ENCODE data around the gene EMILIN3. TPM values are rescaled to one million over a fixed set of nuclear protein-coding genes. Genes with fewer than 3 reads are reported as not detected.

Gene EMILIN3
- total and polyA plus RNA-seq, 2 donors (not counting 3 experiments of a cell fraction or from before 2014, with no cell fraction given), result 0.15 TPM; not detected in 1

- Histone ChIP-seq H3K27ac (ENCODE audit: insufficient read depth, low read depth, low read length) (no peak overlapping the region), H3K4me2 (ENCODE audit: insufficient read depth, low read length) (no peak overlapping the region), H3K9me3 (replicated peaks; ENCODE audit: control insufficient read depth, insufficient read depth, low read length) (no peaks in the 10 kb centered on the region), H2AFZ (ENCODE audit: low read depth, low read length) (no peak overlapping the region), H4K20me1 (replicated peaks; ENCODE audit: control insufficient read depth, extremely low read depth, insufficient read depth, low read length) (no peaks in the 10 kb centered on the region), H3K9ac (replicated peaks; ENCODE audit: extremely low read depth, insufficient read depth, low read length) (no peak overlapping the region), H3K79me2 (ENCODE audit: control insufficient read depth, insufficient read depth, low read length) (no peaks in the 10 kb centered on the region), H3K9me1 (replicated peaks; ENCODE audit: control insufficient read depth, extremely low read depth, insufficient read depth, low read length) (no peaks in the 10 kb centered on the region), H3K4me1 (ENCODE audit: control insufficient read depth, extremely low read depth, insufficient read depth, low read length) (peaks cover 26% of the 10 kb centered on the region), H3K4me3 (replicated peaks in 1 of 3; ENCODE audit: insufficient read depth in 1 of 3, low read depth in 1 of 3, low read length in 3 of 3) (no peak overlapping the region), H3K27me3 (ENCODE audit: control insufficient read depth in 2 of 2, insufficient read depth in 2 of 2, low read length in 2 of 2) (no peaks in the 10 kb centered on the region), H3K36me3 (ENCODE audit: control insufficient read depth in 2 of 2, extremely low read depth in 1 of 2, insufficient read depth in 2 of 2, low read length in 2 of 2) (no peaks in the 10 kb centered on the region)
- dilution Hi-C loops (cut with MboI; ENCODE audit: extremely low pct_ligation_motif_present, low sequenced_read_pairs), result no loop called here
- ChIA-PET POLR2A (no interaction called here), CTCF (interaction anchor here (1.5 to 3.5 kb wide), 3 partner anchors 9 to 99 kb away, joined by 3 to 26 read pairs (median 7); partner anchors contain the start of gene LPIN3)
- no TSS peak for BruUV-seq (replicated peaks)
- intact Hi-C loops (cut with micrococcal nuclease), result no loop called here
- FAIRE-seq (peak; percentile 26), DNase-seq (ENCODE audit: low read depth, low spot score) (no peak)
- TF ChIP-seq EZH2 (IDR thresholded peaks at IDR 0.05; ENCODE audit: borderline replicate concordance, low read depth, low read length, severe bottlenecking) (no peak), POLR2AphosphoS5 (IDR thresholded peaks at IDR 0.05; ENCODE audit: insufficient read depth, low read depth, low read length) (no peak), GATA2 (IDR thresholded peaks at IDR 0.05; ENCODE audit: insufficient read depth, insufficient read length, low read depth, low read length) (no peak), MYC (IDR thresholded peaks at IDR 0.05; ENCODE audit: low read depth, low read length) (no peak), JUN (IDR thresholded peaks at IDR 0.05; ENCODE audit: borderline replicate concordance, insufficient read depth, insufficient read length, low read depth) (no peak), CTCF (IDR thresholded peaks at IDR 0.05; ENCODE audit: extremely low read depth in 1 of 2, insufficient read depth in 1 of 2, low read depth in 1 of 2, low read length in 2 of 2) (no peak), MAX (IDR thresholded peaks at IDR 0.05; ENCODE audit: insufficient read depth, insufficient read length) (no peak), FOS (IDR thresholded peaks at IDR 0.05; ENCODE audit: borderline replicate concordance, insufficient read depth, low read length) (no peak), POLR2A (IDR thresholded peaks at IDR 0.05; ENCODE audit: low read depth, low read length) (no peak)
Measured at GRCh38 chr20:41331731-41332130, 34.9 kb downstream of the EMILIN3 start.
